H9 (cell line): ENCODE results near the gene SCNM1. TPM values are rescaled to one million over a fixed set of nuclear protein-coding genes. Genes with fewer than 3 reads are reported as not detected.

Experiments used
- DNase-seq: peaks from one replicate; pipeline ENCODE4 v3.0.0-alpha.2; 2017
- H2AFZ ChIP-seq: one replicate; pipeline ENCODE4 v1.6.1; 2013; ENCODE audit warnings: mild to moderate bottlenecking, low read length, control low read depth, moderate library complexity
- H2AK5ac ChIP-seq: 2 replicates; pipeline ENCODE4 v1.6.1; 2013; ENCODE audit warnings: low read length, control low read depth, mixed read lengths; ENCODE audit not compliant: insufficient read length
- H2BK120ac ChIP-seq: one replicate; pipeline ENCODE4 v1.6.1; 2013; ENCODE audit warnings: low read depth, mild to moderate bottlenecking, low read length, control low read depth, inconsistent platforms; ENCODE audit not compliant: poor library complexity, severe bottlenecking
- H2BK12ac ChIP-seq: 2 replicates; pipeline ENCODE4 v1.6.1; 2013; ENCODE audit warnings: low read length, control low read depth, mixed read lengths, low read depth; ENCODE audit not compliant: insufficient read length
- H2BK15ac ChIP-seq: 2 replicates; pipeline ENCODE4 v1.6.1; 2013; ENCODE audit warnings: low read depth, low read length, control low read depth
- H2BK20ac ChIP-seq: one replicate; pipeline ENCODE4 v1.6.1; 2013; ENCODE audit warnings: low read depth, mild to moderate bottlenecking, low read length, control low read depth, inconsistent platforms; ENCODE audit not compliant: poor library complexity, severe bottlenecking
- H2BK5ac ChIP-seq: 2 replicates; pipeline ENCODE4 v1.6.1; 2013; ENCODE audit warnings: low read length, control low read depth, mixed read lengths; ENCODE audit not compliant: insufficient read length
- H3K14ac ChIP-seq: 2 replicates; pipeline ENCODE4 v1.6.1; 2013; ENCODE audit warnings: low read length, control low read depth; ENCODE audit not compliant: insufficient read depth
- H3K18ac ChIP-seq: 2 replicates; pipeline ENCODE4 v1.6.1; 2013; ENCODE audit warnings: low read depth, mild to moderate bottlenecking, mixed read lengths, low read length, control low read depth; ENCODE audit not compliant: insufficient read length
- H3K23ac ChIP-seq: 2 replicates; pipeline ENCODE4 v1.6.1; 2013; ENCODE audit warnings: low read length, control low read depth, mixed read lengths, low read depth; ENCODE audit not compliant: insufficient read length
- H3K23me2 ChIP-seq: 2 replicates; pipeline ENCODE4 v1.6.1; 2013; ENCODE audit warnings: low read depth, mild to moderate bottlenecking, mixed read lengths, low read length, control low read depth; ENCODE audit not compliant: insufficient read length, poor library complexity, severe bottlenecking
- H3K27ac ChIP-seq: 2 replicates; pipeline ENCODE4 v1.5.1; 2013; ENCODE audit warnings: low read length, control low read depth, mixed read lengths, low read depth; ENCODE audit not compliant: insufficient read length
- H3K27me3 ChIP-seq: 2 replicates; pipeline ENCODE4 v1.6.1; 2013; ENCODE audit warnings: low read length, control low read depth, inconsistent platforms; ENCODE audit not compliant: insufficient read depth
- H3K4ac ChIP-seq: 2 replicates; pipeline ENCODE4 v1.6.1; 2013; ENCODE audit warnings: low read depth, mild to moderate bottlenecking, control low read depth, inconsistent platforms, low read length, moderate library complexity
- H3K4me1 ChIP-seq: 2 replicates; pipeline ENCODE4 v1.6.1; 2013; ENCODE audit warnings: low read length, control low read depth, inconsistent platforms; ENCODE audit not compliant: insufficient read depth
- H3K4me2 ChIP-seq: 2 replicates; pipeline ENCODE4 v1.6.1; 2013; ENCODE audit warnings: low read length, control low read depth, mixed read lengths; ENCODE audit not compliant: insufficient read length, insufficient read depth
- H3K56ac ChIP-seq: 2 replicates; pipeline ENCODE4 v1.6.1; 2013; ENCODE audit warnings: low read depth, mild to moderate bottlenecking, mixed read lengths, low read length, control low read depth; ENCODE audit not compliant: insufficient read length
- H3K79me1 ChIP-seq: 2 replicates; pipeline ENCODE4 v1.6.1; 2013; ENCODE audit warnings: low read depth, mild to moderate bottlenecking, moderate library complexity, low read length, control low read depth, inconsistent platforms; ENCODE audit not compliant: insufficient read depth, poor library complexity, severe bottlenecking
- H3K79me2 ChIP-seq: 2 replicates; pipeline ENCODE4 v1.6.1; 2013; ENCODE audit warnings: low read length, control low read depth, inconsistent platforms; ENCODE audit not compliant: insufficient read depth
- H3K9ac ChIP-seq: 2 replicates; pipeline ENCODE4 v1.6.1; 2013; ENCODE audit warnings: low read length, control low read depth, mixed read lengths; ENCODE audit not compliant: insufficient read length; ENCODE audit errors: extremely low read depth
- H3K9me3 ChIP-seq: one replicate; pipeline ENCODE4 v1.6.1; 2013; ENCODE audit warnings: low read depth, low read length, inconsistent platforms; ENCODE audit not compliant: control insufficient read depth
- H3T11ph ChIP-seq: one replicate; pipeline ENCODE4 v1.6.1; 2013; ENCODE audit warnings: mild to moderate bottlenecking, low read length, control low read depth, inconsistent platforms
- H4K20me1 ChIP-seq: one replicate; pipeline ENCODE4 v1.6.1; 2013; ENCODE audit not compliant: control insufficient read depth, insufficient read length, insufficient read depth
- H4K5ac ChIP-seq: 2 replicates; pipeline ENCODE4 v1.6.1; 2013; ENCODE audit warnings: low read depth, mild to moderate bottlenecking, mixed read lengths, low read length, control low read depth; ENCODE audit not compliant: insufficient read length
- H4K8ac ChIP-seq: replicated peaks from 2 replicates; pipeline ENCODE4 v1.6.1; 2013; ENCODE audit warnings: low read length, control low read depth, mixed read lengths, low read depth; ENCODE audit not compliant: insufficient read length
- H4K91ac ChIP-seq: 2 replicates; pipeline ENCODE4 v1.6.1; 2013; ENCODE audit warnings: low read depth, mild to moderate bottlenecking, moderate library complexity, mixed read lengths, low read length, control low read depth; ENCODE audit not compliant: insufficient read length
- H3K27ac Mint-ChIP-seq, 3 experiments: 2 replicates in 2 of 3; 3 replicates in 1 of 3; pipeline ENCODE4 v1.8.0; 2020 to 2021; ENCODE audit warnings: mixed read lengths in 3 of 3, mild to moderate bottlenecking in 1 of 3, moderate library complexity in 1 of 3
- H3K27me3 Mint-ChIP-seq: 2 replicates; pipeline ENCODE4 v1.8.0; 2021; ENCODE audit warnings: low read depth, mild to moderate bottlenecking, moderate library complexity, mixed read lengths
- H3K36me3 Mint-ChIP-seq, 3 experiments: 2 replicates in 2 of 3; 3 replicates in 1 of 3; pipeline ENCODE4 v1.8.0; 2020 to 2021; ENCODE audit warnings: low read depth in 3 of 3, mixed read lengths in 3 of 3; ENCODE audit not compliant: insufficient read depth in 1 of 3
- H3K4me1 Mint-ChIP-seq, 2 experiments: 2 replicates each; pipeline ENCODE4 v1.8.0; 2020; ENCODE audit warnings: mixed read lengths in 2 of 2
- H3K4me3 Mint-ChIP-seq, 2 experiments: 2 replicates in 1 of 2; 3 replicates in 1 of 2; pipeline ENCODE4 v1.8.0; 2020 to 2021; ENCODE audit warnings: mild to moderate bottlenecking in 2 of 2, mixed read lengths in 2 of 2, moderate library complexity in 1 of 2
- H3K9me3 Mint-ChIP-seq, 2 experiments: 2 replicates in 1 of 2; 3 replicates in 1 of 2; pipeline ENCODE4 v1.8.0; 2020; ENCODE audit warnings: mild to moderate bottlenecking in 2 of 2, mixed read lengths in 2 of 2, moderate library complexity in 1 of 2
- WGBS: extraction: QIAGEN DNeasy Blood & Tissue Kit; methylation state at CpG from one replicate; pipeline ENCODE4 v1.1.7; 2013; ENCODE audit warnings: missing lambda C conversion rate, low lambda C conversion rate, mixed read lengths; ENCODE audit not compliant: insufficient read length; ENCODE audit errors: extremely low coverage; 5-methylcytosine and 5-hydroxymethylcytosine counted together
- total RNA-seq: library from RNA; stranded (reverse); gene quantifications from 2 replicates; pipeline ENCODE4 v1.2.1, GENCODE V29; 2021
- TF ChIP-seq, protein P1 (sequence below): fragments of 200-600 bp; sonication (generic); conservative IDR thresholded peaks from 3 replicates; pipeline ENCODE4 v1.8.0; 2021; ENCODE audit warnings: antibody characterized with exemption, mild to moderate bottlenecking

SCNM1 gene
- total RNA-seq, 1 experiment from 2014 or later: 60.5 TPM

DNA sequence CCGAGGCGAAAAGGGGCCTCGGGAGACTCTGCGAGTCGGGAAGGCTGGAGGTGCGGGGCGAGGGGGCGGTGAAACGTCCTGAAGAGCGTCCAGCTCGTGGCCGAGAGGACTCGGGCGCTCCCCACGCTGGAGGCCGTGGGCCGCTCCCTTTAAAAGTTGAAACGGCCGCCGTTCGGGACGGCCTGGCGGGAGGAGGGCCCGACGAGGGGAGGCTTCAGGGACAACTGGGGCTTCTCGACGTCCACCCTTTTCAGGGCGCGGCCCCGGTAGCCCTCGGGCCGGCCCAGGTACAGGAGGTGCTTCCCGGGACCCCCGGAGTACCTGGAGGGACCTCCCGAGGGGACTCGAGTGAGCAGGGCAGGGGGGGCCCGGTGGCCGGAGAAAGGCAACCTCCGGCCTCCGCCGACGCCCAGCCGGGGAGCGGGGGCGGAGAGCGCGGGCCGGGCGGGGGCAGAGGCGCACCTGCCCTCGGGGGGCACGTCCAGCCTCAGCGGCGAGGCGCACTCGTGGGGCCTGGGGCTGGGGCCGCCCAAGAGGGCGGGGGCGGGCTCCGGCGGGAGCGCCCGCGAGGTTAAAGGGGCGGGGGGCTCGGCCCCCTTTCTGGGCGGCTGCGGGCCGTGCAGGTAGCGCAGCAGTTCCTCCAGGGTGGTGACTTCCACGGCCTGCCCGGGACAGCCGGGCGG is 33.5 kb upstream of the SCNM1 start:
- no peak overlapping the region for H2BK15ac ChIP-seq
- no peak overlapping the region for H2BK12ac ChIP-seq
- H2AK5ac ChIP-seq: no peak overlapping the region
- TF ChIP-seq, protein P1, sequence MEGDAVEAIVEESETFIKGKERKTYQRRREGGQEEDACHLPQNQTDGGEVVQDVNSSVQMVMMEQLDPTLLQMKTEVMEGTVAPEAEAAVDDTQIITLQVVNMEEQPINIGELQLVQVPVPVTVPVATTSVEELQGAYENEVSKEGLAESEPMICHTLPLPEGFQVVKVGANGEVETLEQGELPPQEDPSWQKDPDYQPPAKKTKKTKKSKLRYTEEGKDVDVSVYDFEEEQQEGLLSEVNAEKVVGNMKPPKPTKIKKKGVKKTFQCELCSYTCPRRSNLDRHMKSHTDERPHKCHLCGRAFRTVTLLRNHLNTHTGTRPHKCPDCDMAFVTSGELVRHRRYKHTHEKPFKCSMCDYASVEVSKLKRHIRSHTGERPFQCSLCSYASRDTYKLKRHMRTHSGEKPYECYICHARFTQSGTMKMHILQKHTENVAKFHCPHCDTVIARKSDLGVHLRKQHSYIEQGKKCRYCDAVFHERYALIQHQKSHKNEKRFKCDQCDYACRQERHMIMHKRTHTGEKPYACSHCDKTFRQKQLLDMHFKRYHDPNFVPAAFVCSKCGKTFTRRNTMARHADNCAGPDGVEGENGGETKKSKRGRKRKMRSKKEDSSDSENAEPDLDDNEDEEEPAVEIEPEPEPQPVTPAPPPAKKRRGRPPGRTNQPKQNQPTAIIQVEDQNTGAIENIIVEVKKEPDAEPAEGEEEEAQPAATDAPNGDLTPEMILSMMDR: no peak
- H3K4me2 ChIP-seq: peak overlapping the region; percentile 53
- H3K23me2 ChIP-seq: peaks cover 15% of the 10 kb centered on the region
- no peak overlapping the region for H3T11ph ChIP-seq
- no peak for DNase-seq
- Mint-ChIP-seq H3K27me3 (peaks cover 12% of the 10 kb centered on the region), H3K4me3 (peak overlapping the region; percentile 62 to 76), H3K9me3 (no peaks in the 10 kb centered on the region), H3K36me3 (peaks cover 12 to 35% (median 30%) of the 10 kb centered on the region in 3 experiments), H3K27ac (no peak overlapping the region), H3K4me1 (peaks cover 14 to 25% of the 10 kb centered on the region in 2 experiments)
- H3K9ac ChIP-seq: no peak overlapping the region
- no peaks in the 10 kb centered on the region for H4K20me1 ChIP-seq
- no peak overlapping the region for H4K5ac ChIP-seq
- H3K79me2 ChIP-seq: no peaks in the 10 kb centered on the region
- H3K4ac ChIP-seq: no peak overlapping the region
- H3K27me3 ChIP-seq: no peaks in the 10 kb centered on the region; the same call in 1 of the 2 replicates
- no peak overlapping the region for H4K8ac ChIP-seq
- H3K9me3 ChIP-seq: no peaks in the 10 kb centered on the region
- no CpG with 5 or more reads among the region's 74 CpGs for WGBS
- H2BK5ac ChIP-seq: no peak overlapping the region
- H3K23ac ChIP-seq: no peak overlapping the region
- 0 out of 2 replicates have a peak overlapping the region, but pooled peaks have one; percentile 51 for H3K14ac ChIP-seq
- H2BK20ac ChIP-seq: no peak overlapping the region
- H3K4me1 ChIP-seq: no peaks in the 10 kb centered on the region
- H3K79me1 ChIP-seq: no peaks in the 10 kb centered on the region
- no peak overlapping the region for H2AFZ ChIP-seq
- H2BK120ac ChIP-seq: no peak overlapping the region
- H4K91ac ChIP-seq: no peak overlapping the region
- no peak overlapping the region for H3K56ac ChIP-seq
- no peak overlapping the region for H3K18ac ChIP-seq
- H3K27ac ChIP-seq: no peak overlapping the region
